KOPT-K1 (cell line): Measurements from ENCODE around the gene ADCY9.

Source experiments
- H3K27ac ChIP-seq: fragments of 200-600 bp; sonication (generic); 2 replicates; pipeline ENCODE4 v1.5.1; 2016; ENCODE audit warnings: antibody characterized with exemption, mild to moderate bottlenecking, low read depth, low read length; ENCODE audit not compliant: poor library complexity, severe bottlenecking
- H3K36me3 ChIP-seq: fragments of 200-600 bp; sonication (generic); 2 replicates; pipeline ENCODE4 v1.5.1; 2017; ENCODE audit warnings: antibody characterized with exemption, mild to moderate bottlenecking, low read length, moderate library complexity; ENCODE audit not compliant: insufficient read depth
- H3K9me3 ChIP-seq: fragments of 200-600 bp; sonication (generic); 2 replicates; pipeline ENCODE4 v1.5.1; 2017; ENCODE audit warnings: antibody characterized with exemption, low read length, mild to moderate bottlenecking; ENCODE audit not compliant: insufficient read depth, poor library complexity, severe bottlenecking

Gene ADCY9

GRCh38 chr16:4136229-4136813 is 20.1 kb upstream of the ADCY9 start:
- Histone ChIP-seq H3K36me3 (no peaks in the 10 kb centered on the region), H3K27ac (no peak overlapping the region), H3K9me3 (no peaks in the 10 kb centered on the region)

DNA sequence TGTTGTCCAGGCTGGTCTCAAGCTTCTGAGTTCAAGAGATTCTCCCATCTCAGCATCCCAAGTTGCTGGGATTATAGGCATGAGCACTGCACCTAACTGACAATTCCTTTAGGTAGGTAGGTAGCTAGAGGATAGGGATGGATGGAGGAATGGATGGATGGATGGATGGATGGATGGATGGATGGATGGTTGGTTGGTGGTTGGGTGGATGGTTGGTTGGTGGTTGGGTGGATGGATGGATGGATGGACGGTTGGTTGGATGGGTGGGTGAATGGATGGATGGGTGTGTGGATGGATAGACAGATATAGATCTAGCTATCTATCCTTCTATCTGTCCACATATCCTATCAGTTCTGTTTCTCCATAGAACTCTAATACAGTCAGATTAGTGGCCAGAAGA is 19.3 kb upstream of the ADCY9 start:
- Histone ChIP-seq H3K27ac (no peak overlapping the region), H3K9me3 (no peaks in the 10 kb centered on the region), H3K36me3 (no peaks in the 10 kb centered on the region)

- Histone ChIP-seq H3K27ac (no peak overlapping the region), H3K36me3 (no peaks in the 10 kb centered on the region), H3K9me3 (no peaks in the 10 kb centered on the region)
Observed at GRCh38 chr16:4133897-4134372, 17.7 kb upstream of the ADCY9 start.

- H3K9me3 ChIP-seq: no peaks in the 10 kb centered on the region
- H3K36me3 ChIP-seq: no peaks in the 10 kb centered on the region
- H3K27ac ChIP-seq: no peak overlapping the region
Observed at GRCh38 chr16:4131621-4132020, 15.4 kb upstream of the ADCY9 start.

DNA sequence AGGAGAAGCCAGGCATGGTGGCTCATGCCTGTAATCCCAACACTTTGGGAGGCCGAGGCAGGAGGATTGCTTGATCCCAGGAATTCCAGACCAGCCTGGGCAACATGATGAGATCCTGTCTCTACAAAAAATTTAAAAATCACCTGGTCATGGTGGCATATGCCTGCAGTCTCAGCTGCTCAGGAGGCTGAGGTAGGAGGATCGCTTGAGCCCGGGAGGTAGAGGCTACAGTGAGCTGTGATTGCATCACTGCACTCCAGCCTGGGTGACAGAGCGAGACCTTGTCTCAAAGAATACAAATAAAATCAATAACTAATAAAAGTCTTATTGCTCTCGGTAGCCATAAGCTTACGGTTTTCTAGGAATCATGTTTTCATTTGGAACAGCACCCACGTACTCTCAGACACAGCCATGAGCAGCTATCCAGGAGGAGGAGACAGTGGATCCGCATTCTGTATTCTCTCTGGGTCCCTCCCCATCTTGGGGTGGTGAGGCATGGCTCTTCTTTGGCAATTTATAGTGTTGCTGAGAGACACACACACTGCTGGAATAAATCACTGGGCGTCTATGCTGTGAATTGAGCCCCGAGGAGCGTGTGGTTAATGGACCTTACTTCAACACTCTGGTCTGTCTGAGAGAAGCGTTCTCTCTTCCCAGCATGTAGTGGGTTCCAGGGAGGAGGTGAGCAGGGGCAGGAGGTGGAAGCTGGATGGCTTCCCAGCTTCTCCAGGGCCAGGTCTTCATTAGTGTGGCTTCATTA is 8.5 kb upstream of the ADCY9 start:
- no peaks in the 10 kb centered on the region for H3K9me3 ChIP-seq
- no peak overlapping the region for H3K27ac ChIP-seq
- H3K36me3 ChIP-seq: no peaks in the 10 kb centered on the region

GRCh38 chr16:4123616-4124300 is 7.5 kb upstream of the ADCY9 start:
- no peak overlapping the region for H3K27ac ChIP-seq
- no peaks in the 10 kb centered on the region for H3K36me3 ChIP-seq

GRCh38 chr16:4120176-4120575 is 3.9 kb upstream of the ADCY9 start:
- H3K9me3 ChIP-seq: no peaks in the 10 kb centered on the region
- no peaks in the 10 kb centered on the region for H3K36me3 ChIP-seq
- H3K27ac ChIP-seq: no peak overlapping the region

More at GRCh38 chr16:4123616-4124300, 7.5 kb upstream of the ADCY9 start:
- H3K9me3 ChIP-seq: no peaks in the 10 kb centered on the region

- Histone ChIP-seq H3K36me3 (no peaks in the 10 kb centered on the region), H3K27ac (no peak overlapping the region), H3K9me3 (no peaks in the 10 kb centered on the region)
Observed at GRCh38 chr16:4117250-4117578, 972 bp upstream of the ADCY9 start.

DNA sequence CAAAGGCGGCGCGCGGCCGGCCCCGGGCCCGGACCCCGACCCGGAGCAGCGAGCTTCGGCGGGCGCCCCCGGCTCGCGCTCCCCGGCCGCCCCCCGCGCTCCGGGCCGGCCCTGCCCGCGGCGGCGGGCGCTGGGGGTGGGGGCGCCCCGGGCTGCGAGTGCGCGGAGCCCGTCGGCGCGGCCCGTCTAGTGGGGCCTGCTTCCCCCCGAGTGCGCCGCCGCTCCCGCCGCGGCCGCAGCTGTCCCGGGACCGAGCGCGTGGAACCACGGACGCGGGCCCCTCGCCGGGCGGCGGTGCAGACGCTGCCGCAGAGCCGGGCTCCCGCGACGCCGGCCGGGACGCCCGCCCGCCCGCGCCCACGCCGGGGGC is 308 bp downstream of the ADCY9 start:
- no peaks in the 10 kb centered on the region for H3K36me3 ChIP-seq
- no peaks in the 10 kb centered on the region for H3K9me3 ChIP-seq
- H3K27ac ChIP-seq: no peak overlapping the region

GRCh38 chr16:4115209-4115948 is 863 bp downstream of the ADCY9 start:
- H3K9me3 ChIP-seq: no peaks in the 10 kb centered on the region
- no peak overlapping the region for H3K27ac ChIP-seq
- no peaks in the 10 kb centered on the region for H3K36me3 ChIP-seq

- Histone ChIP-seq H3K36me3 (no peaks in the 10 kb centered on the region), H3K27ac (no peak overlapping the region), H3K9me3 (no peaks in the 10 kb centered on the region)
Observed at GRCh38 chr16:4114257-4115208, 1.7 kb downstream of the ADCY9 start.

DNA sequence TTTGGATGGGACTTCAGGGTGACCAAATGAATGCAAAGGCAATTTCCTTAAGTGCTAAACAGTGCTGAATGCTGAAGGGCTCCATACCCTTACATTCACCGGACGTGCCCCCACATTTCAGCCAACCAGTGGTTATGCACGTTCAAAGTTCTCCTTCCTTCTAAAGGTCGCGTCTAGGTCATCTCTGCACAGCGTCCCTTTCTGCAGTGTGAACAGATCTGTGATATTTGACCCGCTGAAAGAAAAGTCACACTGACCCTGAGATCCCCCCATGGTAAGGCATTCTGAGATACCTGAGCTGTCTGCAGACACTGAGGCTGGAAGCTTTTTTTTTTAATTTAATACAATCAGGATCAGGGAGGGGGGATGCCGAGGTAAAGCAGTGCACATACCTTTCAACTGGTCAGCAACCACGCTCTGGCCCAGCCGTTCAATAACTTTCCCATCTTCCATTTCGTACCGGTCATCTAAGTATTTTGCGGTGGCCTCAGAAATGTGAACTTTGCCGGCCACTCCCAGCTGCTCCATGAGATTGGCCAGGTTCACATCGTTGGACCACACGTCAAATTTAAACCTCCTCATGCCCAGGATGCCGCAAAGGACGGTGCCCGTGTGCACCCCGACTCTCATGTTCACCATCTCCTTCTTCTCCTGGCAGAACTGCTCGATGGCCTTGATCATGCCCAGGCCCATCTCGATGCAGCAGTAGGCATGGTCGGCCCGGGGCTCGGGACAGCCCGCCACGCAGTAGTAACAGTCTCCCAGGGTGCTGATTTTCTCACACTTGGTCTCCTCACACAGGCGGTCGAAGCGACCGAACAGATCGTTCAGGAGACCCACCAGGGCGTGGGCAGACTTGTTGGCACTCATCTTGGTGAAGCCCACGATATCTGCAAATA is 2.6 kb downstream of the ADCY9 start:
- Histone ChIP-seq H3K9me3 (no peaks in the 10 kb centered on the region), H3K27ac (no peak overlapping the region), H3K36me3 (no peaks in the 10 kb centered on the region)

DNA sequence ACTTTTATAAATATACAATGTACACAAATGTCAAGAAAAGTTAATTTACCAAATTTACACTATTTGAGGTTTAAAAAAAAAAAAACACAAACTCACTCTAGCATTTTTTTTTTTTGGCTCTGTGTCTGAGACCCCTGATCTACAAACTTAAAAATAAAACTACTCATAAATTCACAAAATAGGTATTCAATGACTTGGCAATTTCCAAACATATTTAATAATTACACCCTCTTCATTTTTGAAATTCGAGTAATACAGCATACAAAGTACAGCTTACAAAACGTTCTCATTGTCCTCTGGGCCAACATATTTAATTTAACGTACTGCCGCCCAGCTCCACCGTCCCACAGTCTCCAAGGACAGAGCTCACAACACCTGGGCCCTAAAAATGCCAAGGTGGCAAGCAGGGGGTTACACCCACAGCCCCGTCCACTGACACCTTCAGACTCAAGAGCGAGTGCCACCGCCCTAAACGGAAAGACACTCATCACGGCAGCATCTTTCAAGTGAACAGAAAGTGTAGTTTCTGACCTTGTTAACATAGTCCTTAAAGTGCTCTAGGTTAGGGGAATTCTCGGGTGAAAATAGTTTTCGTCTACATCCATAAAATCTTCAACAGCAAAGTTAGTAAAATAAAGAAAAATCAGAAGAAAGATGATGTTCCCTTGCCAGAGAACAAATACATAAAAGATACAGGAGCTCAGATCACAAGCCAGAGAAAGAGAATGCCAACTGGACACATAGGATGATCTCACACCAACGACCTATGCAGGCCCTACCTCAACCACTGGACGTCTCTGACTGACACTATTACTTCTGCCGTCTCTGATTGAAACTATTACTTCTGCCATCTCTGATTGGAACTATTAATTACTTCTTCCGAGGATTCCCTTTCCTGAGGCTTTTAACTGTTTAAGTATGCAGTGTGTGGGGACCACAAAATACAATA is 4.2 kb downstream of the ADCY9 start:
- Histone ChIP-seq H3K27ac (no peak overlapping the region), H3K36me3 (no peaks in the 10 kb centered on the region), H3K9me3 (no peaks in the 10 kb centered on the region)
